Measurements from ENCODE around the gene ZNF546.

GRCh38 chr19:39949026-39949747, 47.7 kb upstream of the ZNF546 start:
- TF ChIP-seq CTCF (IDR thresholded peaks at IDR 0.05) (no peak), POLR2A (IDR thresholded peaks at IDR 0.05) (no peak), POLR2AphosphoS5 (IDR thresholded peaks at IDR 0.05) (no peak)

Data from sigmoid colon (tissue), 4 donors.